Osteocyte (in vitro differentiated cells): ENCODE results near the gene CTTNBP2NL. TPM values are rescaled to one million over a fixed set of nuclear protein-coding genes. Genes with fewer than 3 reads are reported as not detected.

Source experiments
- microRNA-seq: library from miRNA; unstranded; fragments of <30 nt; microRNA quantifications from one replicate; pipeline ENCODE4 v1.1.0, GENCODE V29; 2020; ENCODE audit not compliant: unreplicated experiment
- total RNA-seq: library from RNA; stranded (reverse); gene quantifications from 2 replicates; pipeline ENCODE4 v1.2.1, GENCODE V29; 2021

The CTTNBP2NL gene
- total RNA-seq, 1 donor from 2014 or later: 50.6 TPM

Small RNA genes lying within 50 kb of the gene (microRNA-seq; reads per million reads assigned to microRNA genes)
- not detected for gene MIR4256

Other genes starting within 250 kb of the CTTNBP2NL start
- gene WNT2B, start 112.8 kb downstream of the CTTNBP2NL start, total RNA-seq: 2.3 TPM in 2 replicates
- gene ST7L, start 222.9 kb downstream of the CTTNBP2NL start, total RNA-seq: 22.0 and 22.4 TPM in 2 replicates
- gene CAPZA1, start 223.6 kb downstream of the CTTNBP2NL start, total RNA-seq: 129 and 130 TPM in 2 replicates